ENCODE data around the gene DBF4.
"Not testable (repeated sequence)": the region's sequence is repeated elsewhere in the genome, so short reads cannot be mapped to it uniquely, and the experiment has no call there.

Gene DBF4

DNA sequence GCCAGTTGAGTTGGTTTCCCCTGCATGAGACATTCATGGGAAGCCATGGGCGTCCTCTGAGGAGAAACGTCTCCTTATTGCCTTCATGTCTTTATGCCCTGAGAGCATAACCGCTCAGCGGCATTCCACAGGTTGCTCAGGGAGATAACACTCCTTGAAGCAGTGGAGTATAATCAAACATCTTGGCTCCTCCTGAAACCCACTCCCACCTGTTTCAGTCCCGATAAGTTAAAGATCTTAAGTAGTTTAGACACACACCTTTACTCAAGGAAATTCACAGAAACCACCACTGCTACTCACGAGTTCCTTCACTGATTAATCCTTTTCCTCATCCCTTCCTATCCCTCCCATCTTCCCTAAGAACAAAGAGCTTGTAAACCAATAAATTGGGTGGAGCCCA, 9.8 kb upstream of the DBF4 start:
- not testable (repeated sequence) for H3K4me1 ChIP-seq (ENCODE audit: control insufficient read depth, insufficient read depth, low read length); H3K36me3 ChIP-seq (ENCODE audit: control insufficient read depth, insufficient read depth, low read length); H3K9me3 ChIP-seq (ENCODE audit: control insufficient read depth, insufficient read depth, low read length); H3K27me3 ChIP-seq (ENCODE audit: control insufficient read depth, insufficient read depth, low read length); H3K9ac ChIP-seq (ENCODE audit: low read depth, low read length); H3K27ac ChIP-seq (ENCODE audit: low read depth, low read length); H3K4me3 ChIP-seq (ENCODE audit: low read depth, low read length)

DNA sequence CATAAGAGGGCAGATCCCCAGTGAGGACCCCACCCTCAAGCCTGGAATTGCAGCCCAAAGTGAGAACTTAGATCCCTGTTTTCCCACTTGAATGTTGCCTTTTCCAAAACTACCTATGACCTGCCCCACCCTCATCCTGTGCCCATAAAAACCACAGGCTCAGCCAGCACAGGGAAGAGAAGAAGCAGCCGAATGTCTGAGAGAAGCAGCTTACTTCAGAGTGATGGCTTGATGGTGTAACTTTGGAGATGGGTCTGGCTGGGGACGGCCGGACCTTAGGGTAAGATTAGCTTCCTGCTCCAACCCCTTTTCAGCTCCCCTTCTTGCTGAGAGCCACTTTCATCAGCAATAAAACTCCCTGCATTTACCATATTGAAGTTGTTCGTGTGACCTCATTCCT, 5.8 kb upstream of the DBF4 start:
- Histone ChIP-seq H3K36me3 (ENCODE audit: control insufficient read depth, insufficient read depth, low read length) (0 out of 2 replicates have a peak, but pooled peaks cover 3% of the 10 kb centered on the region), H3K27me3 (ENCODE audit: control insufficient read depth, insufficient read depth, low read length) (no peaks in the 10 kb centered on the region), H3K4me3 (ENCODE audit: low read depth, low read length) (no peak overlapping the region), H3K9me3 (ENCODE audit: control insufficient read depth, insufficient read depth, low read length) (peaks cover 2% of the 10 kb centered on the region; the same call in 1 of the 2 replicates), H3K27ac (ENCODE audit: low read depth, low read length) (no peak overlapping the region), H3K4me1 (ENCODE audit: control insufficient read depth, insufficient read depth, low read length) (peaks cover 10% of the 10 kb centered on the region), H3K9ac (ENCODE audit: low read depth, low read length) (no peak overlapping the region)

DNA sequence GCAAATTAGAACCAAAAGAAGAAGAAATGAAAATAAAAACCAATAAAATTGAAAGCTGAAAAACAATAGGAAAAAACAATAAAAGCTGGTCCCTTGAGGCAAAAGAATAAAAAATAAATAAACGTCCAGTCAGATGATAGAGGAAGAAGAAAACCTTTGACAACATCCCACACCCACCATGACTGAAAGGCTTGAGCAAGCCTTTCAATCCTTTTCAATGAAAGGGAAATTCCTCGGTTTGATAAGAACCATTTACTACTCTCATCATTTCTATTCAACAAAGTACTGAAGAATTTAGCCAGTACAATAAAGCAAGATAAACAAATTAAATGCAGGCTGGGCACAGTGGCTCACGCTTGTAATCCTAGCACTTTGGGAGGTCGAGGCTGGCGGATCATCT, 3.9 kb upstream of the DBF4 start:
- Histone ChIP-seq H3K27me3 (ENCODE audit: control insufficient read depth, insufficient read depth, low read length) (no peaks in the 10 kb centered on the region), H3K27ac (ENCODE audit: low read depth, low read length) (no peak overlapping the region), H3K4me1 (ENCODE audit: control insufficient read depth, insufficient read depth, low read length) (peaks cover 10% of the 10 kb centered on the region), H3K9me3 (ENCODE audit: control insufficient read depth, insufficient read depth, low read length) (peaks cover 2% of the 10 kb centered on the region; the same call in 1 of the 2 replicates), H3K9ac (ENCODE audit: low read depth, low read length) (no peak overlapping the region), H3K36me3 (ENCODE audit: control insufficient read depth, insufficient read depth, low read length) (0 out of 2 replicates have a peak, but pooled peaks cover 3% of the 10 kb centered on the region), H3K4me3 (ENCODE audit: low read depth, low read length) (no peak overlapping the region)

DNA sequence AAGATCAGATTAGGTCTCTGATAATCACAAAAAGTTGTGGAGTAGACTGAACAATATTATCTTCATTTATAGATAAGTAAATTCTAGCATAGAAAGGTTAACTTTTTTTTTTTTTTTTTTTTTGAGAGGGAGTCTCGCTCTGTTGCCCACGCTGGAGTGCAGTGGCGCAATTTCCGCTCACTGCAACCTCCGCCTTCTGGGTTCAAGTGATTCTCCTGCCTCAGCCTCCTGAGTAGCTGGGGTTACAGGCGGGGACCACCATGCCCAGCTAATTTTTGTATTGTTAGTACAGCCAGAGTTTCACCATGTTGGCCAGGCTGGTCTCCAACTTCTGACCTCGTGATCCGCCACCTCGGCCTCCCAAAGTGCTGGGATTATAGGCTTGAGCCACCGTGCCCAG, 3.0 kb upstream of the DBF4 start:
- H3K27me3 ChIP-seq (ENCODE audit: control insufficient read depth, insufficient read depth, low read length); H3K27ac ChIP-seq (ENCODE audit: low read depth, low read length); H3K4me3 ChIP-seq (ENCODE audit: low read depth, low read length); H3K9me3 ChIP-seq (ENCODE audit: control insufficient read depth, insufficient read depth, low read length); H3K9ac ChIP-seq (ENCODE audit: low read depth, low read length); H3K36me3 ChIP-seq (ENCODE audit: control insufficient read depth, insufficient read depth, low read length): not testable (repeated sequence)
- peaks cover 16% of the 10 kb centered on the region for H3K4me1 ChIP-seq (ENCODE audit: control insufficient read depth, insufficient read depth, low read length)

DNA sequence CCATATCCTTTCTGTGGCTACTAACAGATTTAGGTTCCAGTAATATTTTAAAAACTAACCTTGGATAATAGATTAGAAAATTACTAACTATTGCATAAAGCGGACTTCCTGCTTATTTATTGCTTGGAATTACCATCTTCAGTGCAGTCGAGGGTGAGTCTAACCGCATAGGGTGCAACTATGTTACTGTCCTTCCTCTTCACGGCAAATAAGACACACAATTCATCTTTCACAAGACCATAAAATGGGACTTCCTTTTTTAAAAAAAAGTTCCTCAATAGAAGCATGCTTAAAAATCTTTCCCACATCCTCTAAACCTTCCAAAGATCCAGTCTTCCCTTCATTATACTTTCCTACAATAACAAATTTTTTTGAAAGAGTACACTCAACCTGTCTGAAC, 2.2 kb upstream of the DBF4 start:
- peaks cover 14% of the 10 kb centered on the region for H3K36me3 ChIP-seq (ENCODE audit: control insufficient read depth, insufficient read depth, low read length)
- H3K4me3 ChIP-seq (ENCODE audit: low read depth, low read length) = no peak overlapping the region
- peaks cover 18% of the 10 kb centered on the region for H3K4me1 ChIP-seq (ENCODE audit: control insufficient read depth, insufficient read depth, low read length)
- H3K9me3 ChIP-seq (ENCODE audit: control insufficient read depth, insufficient read depth, low read length) = peaks cover 2% of the 10 kb centered on the region; the same call in 1 of the 2 replicates
- H3K27ac ChIP-seq (ENCODE audit: low read depth, low read length) = no peak overlapping the region
- H3K27me3 ChIP-seq (ENCODE audit: control insufficient read depth, insufficient read depth, low read length) = no peaks in the 10 kb centered on the region
- no peak overlapping the region for H3K9ac ChIP-seq (ENCODE audit: low read depth, low read length)

DNA sequence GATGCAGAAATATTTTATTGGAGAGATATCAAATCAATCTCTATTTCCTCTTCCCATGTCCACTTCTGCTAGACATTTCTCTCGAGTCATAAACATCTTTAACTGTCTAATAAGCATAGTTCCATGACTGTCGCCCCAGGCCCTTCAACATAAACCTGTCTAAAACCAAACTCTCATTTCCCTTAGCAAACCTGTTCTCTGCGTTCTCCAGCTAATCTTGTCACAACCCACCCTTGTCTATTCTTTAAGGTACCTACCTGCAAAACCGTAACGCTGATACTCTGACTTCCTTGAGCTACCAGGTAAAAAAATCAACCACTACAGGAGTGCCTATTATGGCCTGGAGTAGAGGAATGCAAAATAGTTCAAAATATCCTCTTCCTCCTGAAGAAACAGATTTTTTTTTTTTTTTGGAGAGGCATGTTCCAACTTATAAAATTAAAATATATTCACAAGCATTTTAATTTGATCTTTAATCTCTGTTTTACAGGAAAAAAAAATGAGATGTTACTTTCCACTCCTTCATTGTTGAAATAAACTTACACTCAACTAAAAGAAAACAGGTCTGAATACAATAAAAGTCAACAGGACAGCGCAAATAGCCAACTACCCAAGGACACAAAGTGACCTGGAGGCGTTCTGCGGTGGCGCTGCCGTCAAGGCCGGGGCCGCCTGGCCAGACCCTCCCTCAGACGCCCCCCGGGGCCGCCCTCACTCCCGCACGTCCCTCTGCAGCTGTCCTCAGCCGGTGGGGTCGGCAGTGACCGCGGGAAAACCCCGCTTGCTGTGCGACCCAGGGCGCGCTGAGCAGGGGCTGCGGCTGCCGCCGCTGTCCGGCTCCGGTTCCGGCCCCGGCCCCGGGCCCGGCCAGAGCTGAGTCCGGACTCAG, 898 bp upstream of the DBF4 start:
- H3K27ac ChIP-seq (ENCODE audit: low read depth, low read length) = peak overlapping the region; percentile 98
- H3K36me3 ChIP-seq (ENCODE audit: control insufficient read depth, insufficient read depth, low read length) = peaks cover 27% of the 10 kb centered on the region
- peaks cover 2% of the 10 kb centered on the region; the same call in 1 of the 2 replicates for H3K9me3 ChIP-seq (ENCODE audit: control insufficient read depth, insufficient read depth, low read length)
- peak overlapping the region; percentile 84 for H3K9ac ChIP-seq (ENCODE audit: low read depth, low read length)
- H3K27me3 ChIP-seq (ENCODE audit: control insufficient read depth, insufficient read depth, low read length) = no peaks in the 10 kb centered on the region
- peaks cover 18% of the 10 kb centered on the region for H3K4me1 ChIP-seq (ENCODE audit: control insufficient read depth, insufficient read depth, low read length)
- peak overlapping the region; percentile 91 for H3K4me3 ChIP-seq (ENCODE audit: low read depth, low read length)

DNA sequence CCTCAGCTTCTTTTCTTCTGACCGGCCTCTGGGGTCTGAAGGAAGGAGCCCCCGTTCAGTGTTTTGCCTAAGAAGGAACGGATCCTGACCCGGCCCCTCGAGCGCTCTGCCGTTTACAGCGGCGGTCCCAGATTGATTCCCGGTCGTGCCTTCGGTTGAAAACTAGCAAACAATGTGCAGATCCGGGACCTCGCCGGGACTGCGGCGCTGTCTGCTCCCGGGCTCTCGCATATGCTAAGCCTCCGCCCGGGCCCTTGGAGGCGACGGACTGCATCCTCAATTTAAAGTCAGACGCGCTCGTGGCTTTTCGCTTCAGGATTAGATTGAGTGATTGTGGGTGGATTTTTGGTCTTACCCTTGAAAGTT, 559 bp downstream of the DBF4 start:
- Histone ChIP-seq H3K36me3 (ENCODE audit: control insufficient read depth, insufficient read depth, low read length) (peaks cover 39% of the 10 kb centered on the region), H3K27me3 (ENCODE audit: control insufficient read depth, insufficient read depth, low read length) (no peaks in the 10 kb centered on the region), H3K9me3 (ENCODE audit: control insufficient read depth, insufficient read depth, low read length) (peaks cover 2% of the 10 kb centered on the region; the same call in 1 of the 2 replicates), H3K27ac (ENCODE audit: low read depth, low read length) (peak overlapping the region; percentile 98), H3K9ac (ENCODE audit: low read depth, low read length) (peak overlapping the region; percentile 84), H3K4me3 (ENCODE audit: low read depth, low read length) (peak overlapping the region; percentile 91), H3K4me1 (ENCODE audit: control insufficient read depth, insufficient read depth, low read length) (peaks cover 18% of the 10 kb centered on the region)

DNA sequence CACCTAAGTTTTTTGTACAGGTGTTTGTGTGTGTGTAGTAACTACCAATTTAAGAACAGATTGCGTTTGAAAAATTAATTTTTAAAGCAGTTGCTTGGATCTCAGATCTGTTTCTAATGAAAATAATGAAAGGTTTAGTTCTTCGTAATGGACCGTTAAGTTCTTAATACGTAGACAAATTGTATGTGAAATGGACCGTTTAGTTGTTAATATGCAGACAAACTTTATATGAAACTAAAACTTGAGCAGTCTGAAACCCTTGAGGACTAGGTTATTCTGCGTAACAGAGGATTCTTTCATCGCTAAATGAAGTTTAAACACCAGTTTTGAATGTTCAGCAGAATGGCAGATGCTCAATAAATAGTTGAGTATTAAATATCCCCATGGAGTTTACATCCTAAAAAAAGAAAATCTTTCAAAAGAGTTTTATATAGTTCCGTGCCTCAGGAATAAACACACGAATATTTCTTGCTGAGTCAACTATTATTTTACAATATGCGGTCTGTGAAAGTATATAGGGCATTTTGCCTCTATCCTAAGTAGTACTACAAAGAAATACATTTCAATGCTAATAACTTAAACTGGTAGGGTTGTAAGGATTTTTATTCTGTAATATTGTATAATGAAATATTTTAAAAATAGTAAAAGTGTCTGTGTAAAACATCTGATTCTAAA, 1.2 kb downstream of the DBF4 start:
- H3K27me3 ChIP-seq (ENCODE audit: control insufficient read depth, insufficient read depth, low read length) = no peaks in the 10 kb centered on the region
- no peaks in the 10 kb centered on the region; the same call in 1 of the 2 replicates for H3K9me3 ChIP-seq (ENCODE audit: control insufficient read depth, insufficient read depth, low read length)
- peak overlapping the region; percentile 98 for H3K27ac ChIP-seq (ENCODE audit: low read depth, low read length)
- H3K4me3 ChIP-seq (ENCODE audit: low read depth, low read length) = peak overlapping the region; percentile 91
- peaks cover 18% of the 10 kb centered on the region for H3K4me1 ChIP-seq (ENCODE audit: control insufficient read depth, insufficient read depth, low read length)
- peak overlapping the region; percentile 84 for H3K9ac ChIP-seq (ENCODE audit: low read depth, low read length)
- peaks cover 44% of the 10 kb centered on the region for H3K36me3 ChIP-seq (ENCODE audit: control insufficient read depth, insufficient read depth, low read length)

DNA sequence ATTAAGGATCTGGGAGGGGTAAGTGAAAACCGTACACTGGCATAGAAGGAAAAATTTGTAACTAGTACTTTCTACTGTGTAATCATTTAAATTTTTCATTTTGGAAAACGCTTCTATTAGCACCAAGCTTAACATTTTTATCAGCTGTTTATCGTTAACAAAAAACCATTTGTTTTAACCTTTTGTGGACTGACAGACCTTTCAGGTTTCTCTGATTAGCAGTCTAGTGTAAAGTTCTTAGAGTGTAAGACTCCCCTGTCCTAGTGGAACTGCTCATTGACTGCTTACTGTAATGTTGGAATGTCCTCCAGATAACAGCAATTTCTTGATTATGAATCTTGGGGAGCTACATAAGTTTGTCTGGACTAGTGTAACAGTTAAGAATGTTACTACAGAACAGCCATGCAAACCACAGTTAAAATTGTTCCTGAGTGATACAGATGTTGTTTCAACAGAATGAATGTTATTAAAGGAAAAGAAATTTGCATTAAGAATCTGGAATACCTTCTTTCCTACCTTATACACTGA, 2.0 kb downstream of the DBF4 start:
- Histone ChIP-seq H3K4me1 (ENCODE audit: control insufficient read depth, insufficient read depth, low read length) (peaks cover 18% of the 10 kb centered on the region), H3K27me3 (ENCODE audit: control insufficient read depth, insufficient read depth, low read length) (no peaks in the 10 kb centered on the region), H3K4me3 (ENCODE audit: low read depth, low read length) (peak overlapping the region; percentile 91), H3K9ac (ENCODE audit: low read depth, low read length) (0 out of 2 replicates have a peak overlapping the region, but pooled peaks have one; percentile 8), H3K36me3 (ENCODE audit: control insufficient read depth, insufficient read depth, low read length) (peaks cover 51% of the 10 kb centered on the region), H3K27ac (ENCODE audit: low read depth, low read length) (no peak overlapping the region), H3K9me3 (ENCODE audit: control insufficient read depth, insufficient read depth, low read length) (no peaks in the 10 kb centered on the region)

DNA sequence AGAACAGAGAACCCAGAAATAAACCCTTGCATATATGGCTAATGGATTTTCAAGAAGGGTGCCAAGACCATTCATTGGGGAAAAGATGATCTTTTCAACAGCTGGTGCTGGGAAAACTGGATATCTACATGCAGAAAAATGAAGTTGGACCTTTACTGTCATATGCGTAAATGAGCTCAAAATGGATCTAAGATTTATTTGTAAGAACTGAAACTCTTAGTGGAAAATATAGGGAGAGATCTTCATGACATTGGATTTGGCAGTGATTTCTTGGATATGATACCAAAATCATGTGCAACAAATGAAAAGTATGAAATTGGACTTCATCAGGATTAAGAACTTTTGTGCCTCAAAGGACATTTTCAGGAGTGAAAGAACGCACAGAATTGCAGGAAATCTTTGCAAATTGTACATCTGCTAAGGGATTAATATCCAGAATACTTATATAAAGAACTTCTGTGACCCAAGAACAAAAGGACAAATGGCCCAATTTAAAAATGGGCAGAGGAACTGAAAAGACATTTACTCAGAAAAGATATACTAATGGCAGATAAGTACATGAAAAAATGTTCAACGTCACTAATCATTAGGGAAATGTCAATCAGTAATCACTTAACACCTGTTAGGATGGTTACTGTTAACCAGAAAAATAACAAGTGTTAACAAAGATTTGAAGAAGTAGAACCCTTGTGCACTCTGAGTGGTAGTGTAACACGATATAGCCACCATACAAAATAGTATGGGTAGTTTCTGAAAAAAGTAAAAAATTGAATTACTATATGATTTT, 6.1 kb downstream of the DBF4 start:
- Histone ChIP-seq H3K4me3 (ENCODE audit: low read depth, low read length) (no peak overlapping the region), H3K27me3 (ENCODE audit: control insufficient read depth, insufficient read depth, low read length) (no peaks in the 10 kb centered on the region), H3K9ac (ENCODE audit: low read depth, low read length) (no peak overlapping the region), H3K9me3 (ENCODE audit: control insufficient read depth, insufficient read depth, low read length) (no peaks in the 10 kb centered on the region), H3K36me3 (ENCODE audit: control insufficient read depth, insufficient read depth, low read length) (peaks cover 87% of the 10 kb centered on the region), H3K27ac (ENCODE audit: low read depth, low read length) (no peak overlapping the region), H3K4me1 (ENCODE audit: control insufficient read depth, insufficient read depth, low read length) (peaks cover 8% of the 10 kb centered on the region)
